AG04450 (cell line): ENCODE data around the gene BRWD1. TPM values are rescaled to one million over a fixed set of nuclear protein-coding genes. Genes with fewer than 3 reads are reported as not detected.

ENCODE experiments used
- CTCF ChIA-PET: fragments of 300-600, 350-600 bp; formaldehyde crosslinking; extraction: SDS; loops from one replicate; lab custom pipeline; 2022; ENCODE audit warnings: antibody characterized with exemption, inconsistent platforms; lab: Charles Lee
- POLR2A ChIA-PET: fragments of 350-600 bp; formaldehyde crosslinking; extraction: SDS; loops from one replicate; lab custom pipeline; 2021; ENCODE audit warnings: antibody characterized with exemption, inconsistent platforms; lab: Yijun Ruan, JAX
- DNase-seq: peaks from one replicate; pipeline ENCODE4 v3.0.0-alpha.2; 2011; ENCODE audit warnings: low read depth, low spot score
- H3K27ac ChIP-seq: one replicate; pipeline ENCODE4 v1.5.1; 2012; ENCODE audit warnings: low read depth, low read length, control low read depth
- H3K27me3 ChIP-seq: one replicate; pipeline ENCODE4 v1.6.0; 2012; ENCODE audit warnings: low read length; ENCODE audit not compliant: control insufficient read depth, insufficient read depth
- H3K4me3 ChIP-seq: 2 replicates; pipeline ENCODE4 v1.5.1; 2011; ENCODE audit warnings: mild to moderate bottlenecking, low read depth, low read length, control low read depth
- H3K9me3 ChIP-seq: 2 replicates; pipeline ENCODE4 v1.5.1; 2012; ENCODE audit warnings: low read length; ENCODE audit not compliant: control insufficient read depth, insufficient read depth
- polyA plus RNA-seq: library from polyadenylated mRNA; depleted of rRNA; stranded (reverse); fragments of >200 nt; gene quantifications from 2 replicates; pipeline ENCODE4 v1.2.3, GENCODE V29; 2011
- TF ChIP-seq, protein P1 (sequence below): IDR thresholded peaks from 2 replicates; pipeline ENCODE4 v1.5.1; 2011; ENCODE audit warnings: low read depth, low read length, control low read depth, inconsistent platforms

Gene BRWD1
- polyA plus RNA-seq, 1 experiment = 19.7 TPM

DNA sequence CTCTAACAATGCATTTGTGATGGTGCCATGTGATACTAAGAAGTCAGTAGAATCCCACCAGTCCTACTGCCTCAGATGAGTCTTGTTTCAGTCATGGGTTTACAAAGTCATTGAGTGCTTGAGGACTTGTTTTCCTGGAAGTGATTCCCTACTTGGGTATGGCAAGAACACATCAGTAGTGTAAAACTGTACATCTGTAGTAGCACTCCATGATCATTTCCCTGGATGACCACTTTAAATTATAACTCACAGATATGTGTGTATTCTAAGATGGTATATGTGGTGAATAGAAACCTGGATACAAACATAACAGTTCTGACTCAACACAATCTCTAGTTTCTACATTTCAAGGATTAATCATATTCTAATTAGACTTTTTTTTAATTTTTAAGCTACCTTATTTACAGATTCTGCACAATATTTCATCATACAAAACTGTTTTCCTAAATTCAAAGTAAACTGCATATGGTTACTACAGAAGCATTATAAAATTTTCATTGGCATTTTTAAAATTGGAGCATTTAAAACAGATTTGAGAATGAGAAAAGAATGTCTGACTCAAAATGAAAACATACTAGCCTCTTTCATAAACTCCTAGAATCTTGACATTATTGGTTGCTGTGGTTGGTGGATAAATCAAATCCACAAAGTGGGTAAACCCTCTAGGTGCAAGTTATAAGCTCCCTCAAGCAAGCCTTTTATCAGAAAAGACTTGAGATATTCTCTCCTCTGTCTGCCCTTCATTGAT lies 123.4 kb downstream of the BRWD1 start:
- no peaks in the 10 kb centered on the region for H3K9me3 ChIP-seq
- no peak overlapping the region for H3K4me3 ChIP-seq
- no peaks in the 10 kb centered on the region for H3K27me3 ChIP-seq
- no peak for DNase-seq
- ChIA-PET POLR2A (no interaction called here), CTCF (interaction anchor here (0.5 kb wide), 1 partner anchor 200 kb away, joined by 5 read pairs; no protein-coding TSS in a partner anchor)
- H3K27ac ChIP-seq = no peak overlapping the region
- TF ChIP-seq, protein P1, sequence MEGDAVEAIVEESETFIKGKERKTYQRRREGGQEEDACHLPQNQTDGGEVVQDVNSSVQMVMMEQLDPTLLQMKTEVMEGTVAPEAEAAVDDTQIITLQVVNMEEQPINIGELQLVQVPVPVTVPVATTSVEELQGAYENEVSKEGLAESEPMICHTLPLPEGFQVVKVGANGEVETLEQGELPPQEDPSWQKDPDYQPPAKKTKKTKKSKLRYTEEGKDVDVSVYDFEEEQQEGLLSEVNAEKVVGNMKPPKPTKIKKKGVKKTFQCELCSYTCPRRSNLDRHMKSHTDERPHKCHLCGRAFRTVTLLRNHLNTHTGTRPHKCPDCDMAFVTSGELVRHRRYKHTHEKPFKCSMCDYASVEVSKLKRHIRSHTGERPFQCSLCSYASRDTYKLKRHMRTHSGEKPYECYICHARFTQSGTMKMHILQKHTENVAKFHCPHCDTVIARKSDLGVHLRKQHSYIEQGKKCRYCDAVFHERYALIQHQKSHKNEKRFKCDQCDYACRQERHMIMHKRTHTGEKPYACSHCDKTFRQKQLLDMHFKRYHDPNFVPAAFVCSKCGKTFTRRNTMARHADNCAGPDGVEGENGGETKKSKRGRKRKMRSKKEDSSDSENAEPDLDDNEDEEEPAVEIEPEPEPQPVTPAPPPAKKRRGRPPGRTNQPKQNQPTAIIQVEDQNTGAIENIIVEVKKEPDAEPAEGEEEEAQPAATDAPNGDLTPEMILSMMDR = no peak

DNA sequence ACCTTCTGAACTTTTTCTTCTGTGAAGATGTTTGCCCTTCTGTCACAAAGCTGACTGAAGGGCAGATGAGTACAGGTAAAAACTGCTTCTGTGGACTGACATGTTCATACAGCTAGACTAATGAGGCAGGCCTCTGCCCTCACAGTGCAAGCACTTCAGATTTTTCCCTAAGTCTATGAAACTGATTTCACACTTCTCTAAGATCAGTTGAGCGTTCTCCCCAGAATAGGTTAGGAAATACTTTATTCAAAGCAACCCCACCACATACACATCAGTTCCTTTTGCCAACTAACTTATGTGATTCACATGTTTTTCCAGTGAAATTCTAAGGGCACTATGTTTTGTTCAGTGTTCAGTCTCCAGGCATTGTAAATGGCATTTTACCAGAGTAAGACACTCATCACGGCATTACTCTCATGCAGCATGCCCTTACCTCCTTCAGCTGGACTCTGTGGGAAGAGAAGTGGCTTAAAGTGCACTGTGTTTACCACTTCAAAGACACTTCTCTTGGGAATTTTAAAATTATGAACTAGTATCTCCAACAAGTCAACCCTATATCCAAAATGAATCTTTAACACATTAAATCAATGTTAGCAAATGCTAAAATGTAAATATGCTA lies 124.8 kb downstream of the BRWD1 start:
- TF ChIP-seq, protein P1 = no peak
- H3K27ac ChIP-seq = no peak overlapping the region
- ChIA-PET POLR2A (no interaction called here), CTCF (no interaction called here)
- no peaks in the 10 kb centered on the region for H3K27me3 ChIP-seq
- no peaks in the 10 kb centered on the region for H3K9me3 ChIP-seq
- DNase-seq = no peak
- H3K4me3 ChIP-seq = no peak overlapping the region

DNA sequence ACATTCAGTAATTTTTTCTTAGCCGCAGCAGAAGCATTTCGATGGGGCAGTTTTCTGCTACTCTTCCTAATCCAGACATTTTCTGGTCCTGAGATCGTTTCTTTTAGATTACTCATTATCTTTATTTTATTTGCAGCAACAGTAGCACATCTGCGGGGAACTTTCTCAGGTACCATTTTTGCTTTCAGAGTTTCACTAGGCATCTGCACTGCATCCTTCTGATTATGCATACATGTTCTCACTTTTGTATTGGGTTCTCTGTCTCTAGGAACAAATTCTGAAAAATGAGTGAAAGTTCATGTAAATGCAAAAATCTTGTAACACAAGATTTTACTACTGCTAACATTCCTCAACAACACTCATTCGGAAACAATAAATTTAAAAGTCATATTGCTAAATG lies 126.3 kb downstream of the BRWD1 start:
- Histone ChIP-seq H3K4me3 (no peak overlapping the region), H3K27me3 (no peaks in the 10 kb centered on the region), H3K9me3 (no peaks in the 10 kb centered on the region), H3K27ac (no peak overlapping the region)
- TF ChIP-seq, protein P1 = no peak
- no peak for DNase-seq
- ChIA-PET CTCF (no interaction called here), POLR2A (no interaction called here)

DNA sequence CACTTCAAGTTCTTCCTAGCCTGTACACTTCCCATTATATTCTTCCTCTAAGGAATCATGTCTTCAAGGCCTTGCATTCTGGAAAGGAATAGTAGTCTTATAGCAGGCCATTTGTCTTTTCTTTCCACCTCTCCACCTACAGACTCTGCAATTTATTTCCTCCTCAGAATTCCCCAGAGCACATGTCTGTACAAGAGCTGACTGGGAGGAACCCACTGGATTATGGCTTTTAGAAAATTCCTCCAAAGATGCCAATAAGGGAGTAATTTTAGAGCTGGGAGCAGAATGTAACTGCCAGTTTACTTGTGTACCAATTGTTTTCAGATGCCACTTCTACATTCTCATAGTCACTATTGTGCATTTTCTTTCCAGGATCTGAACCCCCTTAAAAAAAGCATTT lies 126.8 kb downstream of the BRWD1 start:
- Histone ChIP-seq H3K27me3 (no peaks in the 10 kb centered on the region), H3K4me3 (no peak overlapping the region), H3K9me3 (no peaks in the 10 kb centered on the region), H3K27ac (no peak overlapping the region)
- POLR2A ChIA-PET = no interaction called here
- TF ChIP-seq, protein P1 = no peak
- DNase-seq = no peak
- CTCF ChIA-PET = no interaction called here

DNA sequence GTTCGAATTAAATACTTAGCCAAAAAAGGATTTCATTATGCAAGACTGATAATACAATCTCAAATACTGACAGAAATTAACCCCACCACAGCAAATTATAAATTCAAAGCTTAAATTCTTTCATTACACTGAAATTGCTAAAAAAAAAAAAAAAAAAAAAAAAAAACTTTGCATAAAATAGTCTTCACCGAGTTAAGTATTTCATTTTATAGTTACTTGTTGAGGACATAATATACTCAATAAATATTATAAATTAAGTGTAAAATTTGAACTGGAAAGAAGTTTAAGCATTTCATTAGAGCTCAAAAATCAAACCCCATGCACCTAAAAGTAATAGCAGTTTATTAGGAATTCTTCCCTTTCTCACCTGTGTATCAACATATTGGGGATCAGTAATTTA lies 128.3 kb downstream of the BRWD1 start:
- CTCF ChIA-PET = interaction anchor here (0.6 kb wide), 1 partner anchor 517 kb away, joined by 3 read pairs; no protein-coding TSS in a partner anchor
- no peaks in the 10 kb centered on the region for H3K9me3 ChIP-seq
- TF ChIP-seq, protein P1 = no peak
- POLR2A ChIA-PET = no interaction called here
- no peak overlapping the region for H3K27ac ChIP-seq
- no peak overlapping the region for H3K4me3 ChIP-seq
- no peaks in the 10 kb centered on the region for H3K27me3 ChIP-seq
- DNase-seq = no peak
